Testis (tissue), 3 donors: Measurements from ENCODE around the gene RNF125. TPM values are rescaled to one million over a fixed set of nuclear protein-coding genes. Genes with fewer than 3 reads are reported as not detected.

Experiments used
- DNase-seq: peaks from one replicate; pipeline ENCODE4 v3.0.0-alpha.2; 2019
- H3K27ac ChIP-seq, 2 donors: fragments of 200-600 bp; sonication (generic); one replicate each; pipeline ENCODE4 v1.5.1; 2019
- H3K27me3 ChIP-seq: fragments of 200-600 bp; sonication (generic); one replicate; pipeline ENCODE4 v1.5.1; 2019
- H3K36me3 ChIP-seq: fragments of 200-600 bp; sonication (generic); one replicate; pipeline ENCODE4 v1.5.1; 2017; ENCODE audit warnings: low read depth; ENCODE audit errors: missing control alignments
- H3K4me1 ChIP-seq: fragments of 200-600 bp; sonication (generic); one replicate; pipeline ENCODE4 v1.5.1; 2019
- H3K4me3 ChIP-seq, 2 donors: fragments of 200-600 bp; sonication (generic); one replicate each; pipeline ENCODE4 v1.5.1; 2017 to 2019
- H3K9me3 ChIP-seq: fragments of 200-600 bp; sonication (generic); one replicate; pipeline ENCODE4 v1.5.1; 2017
- CTCF ChIP-seq, 3 experiments: fragments of 450-650 bp in 2 of 3; fragments of 200-600 bp in 1 of 3; sonication (generic) in 1 of 3; IDR thresholded peaks; one replicate each; pipeline ENCODE4 v1.5.1; 2016 to 2019; ENCODE audit warnings: antibody characterized with exemption in 3 of 3, mild to moderate bottlenecking in 2 of 3, moderate library complexity in 1 of 3
- POLR2A ChIP-seq: fragments of 450-650 bp; IDR thresholded peaks from one replicate; pipeline ENCODE4 v1.6.1; 2017; ENCODE audit warnings: antibody characterized with exemption, mild to moderate bottlenecking, moderate library complexity
- WGBS, 2 donors: methylation state at CpG; one replicate each; pipeline ENCODE4 v1.1.5; 2018; 5-methylcytosine and 5-hydroxymethylcytosine counted together
- intact Hi-C: fragments of 100-400 bp; cut with DNase I; formaldehyde crosslinking; loops from one replicate; pipeline ENCODE4 v1.15.1; 2023; ENCODE audit warnings: low total_unique reads
- polyA plus RNA-seq: library from polyadenylated mRNA; stranded (reverse); fragments of 350-450 nt; fragmentation: Illumina TruSeq; extraction: RNeasy Lipid Tissue Mini Kit (QIAGEN cat#74804); gene quantifications from one replicate; pipeline ENCODE4 v1.2.3, GENCODE V29; 2014; ENCODE audit warnings: low read depth, low replicate concordance; ENCODE audit not compliant: insufficient read depth
- total RNA-seq, 2 donors: library from RNA; depleted of rRNA; stranded (reverse); fragments of >200 nt; gene quantifications; one replicate each; pipeline ENCODE4 v1.2.3, GENCODE V29; 2016

The RNF125 gene
- total and polyA plus RNA-seq, 3 donors from 2014 or later: 1.9 to 9.1 (median 2.0) TPM

DNA sequence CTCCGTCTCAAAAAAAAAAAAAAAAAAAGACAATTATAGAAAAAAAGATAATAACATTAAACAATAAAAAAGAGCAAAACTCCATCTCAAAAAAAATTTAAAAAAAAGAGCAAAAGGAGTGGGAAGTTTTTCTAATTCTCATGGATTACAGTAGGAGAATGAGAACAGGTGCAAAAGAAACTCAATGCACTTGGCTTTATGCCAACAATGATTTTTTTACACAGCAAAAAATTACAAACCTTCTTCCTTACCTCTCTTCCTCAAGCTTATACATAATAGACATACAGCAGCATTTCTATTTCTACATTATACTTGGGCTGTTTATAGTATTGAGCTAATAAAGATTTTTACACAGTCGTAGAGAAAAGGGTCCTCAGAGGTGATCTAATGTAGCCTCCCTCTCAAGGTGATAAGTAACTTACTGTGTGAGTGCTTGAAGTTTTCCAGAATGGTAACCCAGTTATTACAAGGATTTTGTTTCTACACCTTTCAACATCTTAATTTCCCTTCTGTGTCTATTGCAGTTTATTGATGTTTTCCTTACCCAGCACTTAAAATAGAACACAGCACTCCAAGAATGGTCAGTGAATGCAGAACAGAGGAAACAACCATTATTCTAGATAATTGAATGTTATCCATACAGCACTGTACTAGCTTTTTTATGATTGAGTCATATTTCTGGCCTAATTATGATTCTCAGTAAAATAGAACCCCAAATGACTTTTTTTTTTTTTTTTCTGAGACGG, 38.2 kb downstream of the RNF125 start:
- Histone ChIP-seq H3K27me3 (no peaks in the 10 kb centered on the region), H3K27ac (no peak overlapping the region), H3K36me3 (no peaks in the 10 kb centered on the region), H3K4me1 (no peaks in the 10 kb centered on the region), H3K9me3 (no peaks in the 10 kb centered on the region), H3K4me3 (no peak overlapping the region)
- 71 to 80% methylated on average over 3 of the region's 3 CpGs for WGBS, 2 donors
- no peak for DNase-seq
- intact Hi-C loops: no loop called here
- no peak for TF ChIP-seq CTCF (IDR thresholded peaks at IDR 0.05)

DNA sequence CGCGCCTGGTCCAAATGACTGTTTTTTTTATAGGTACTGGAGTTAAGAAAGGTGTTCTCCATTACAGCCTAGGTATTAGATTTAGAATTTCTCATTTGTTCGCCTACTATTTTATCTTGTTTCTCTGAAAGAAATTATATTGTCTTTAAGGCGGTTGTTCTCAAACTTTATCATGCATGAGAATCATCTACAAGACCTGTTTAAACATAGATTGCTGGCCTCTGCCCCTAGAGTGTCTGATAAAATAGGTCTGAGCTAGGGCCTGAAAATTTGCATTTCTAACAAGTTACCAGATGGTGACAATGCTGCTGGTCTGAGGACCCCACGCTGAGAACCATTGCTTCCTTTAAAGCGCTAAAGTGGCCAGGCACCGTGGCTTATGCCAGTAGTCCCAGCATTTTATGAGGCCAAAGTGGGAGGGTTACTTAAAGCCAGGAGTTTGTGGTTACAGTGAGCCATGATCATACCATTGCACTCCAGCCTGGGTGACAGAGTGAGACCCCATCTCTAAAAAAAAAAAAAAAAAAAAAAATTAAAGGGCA, 39.1 kb downstream of the RNF125 start:
- intact Hi-C loops: no loop called here
- DNase-seq: no peak
- no peaks in the 10 kb centered on the region for H3K27me3 ChIP-seq
- H3K4me1 ChIP-seq: no peaks in the 10 kb centered on the region
- TF ChIP-seq CTCF (IDR thresholded peaks at IDR 0.05) (no peak), POLR2A (no peak)
- H3K4me3 ChIP-seq: no peak overlapping the region
- H3K9me3 ChIP-seq: no peaks in the 10 kb centered on the region
- no peak overlapping the region for H3K27ac ChIP-seq
- 79 to 85% methylated on average over 7 of the region's 7 CpGs for WGBS, 2 donors
- H3K36me3 ChIP-seq: no peaks in the 10 kb centered on the region

DNA sequence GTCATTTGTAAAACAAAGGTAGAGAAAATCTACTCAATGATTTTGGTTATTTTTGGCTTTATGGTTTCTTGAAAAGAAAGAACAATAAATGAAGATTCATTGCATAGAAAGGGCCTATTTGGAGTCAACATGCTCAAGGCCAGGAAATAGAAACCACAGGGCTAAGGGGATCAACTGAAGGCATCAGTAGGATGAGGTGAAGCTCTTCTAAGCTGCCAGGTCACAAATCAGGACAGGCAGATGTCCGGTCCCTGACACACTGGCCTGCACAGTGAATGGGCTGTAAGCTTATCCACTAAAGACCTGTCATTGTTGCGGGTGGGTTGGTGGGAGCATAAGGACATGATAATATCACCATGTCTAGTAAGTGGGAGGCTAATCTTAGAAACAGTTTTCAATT, 41.4 kb downstream of the RNF125 start:
- intact Hi-C loops: no loop called here
- Histone ChIP-seq H3K27me3 (no peaks in the 10 kb centered on the region), H3K9me3 (no peaks in the 10 kb centered on the region), H3K4me1 (no peaks in the 10 kb centered on the region), H3K4me3 (no peak overlapping the region), H3K36me3 (no peaks in the 10 kb centered on the region), H3K27ac (no peak overlapping the region)
- TF ChIP-seq CTCF (IDR thresholded peaks at IDR 0.05): no peak
- no peak for TF ChIP-seq POLR2A
- no peak for DNase-seq
- WGBS, 2 donors: 91 to 92% methylated on average over 2 of the region's 2 CpGs

- no peak overlapping the region for H3K4me3 ChIP-seq
- no peaks in the 10 kb centered on the region for H3K27me3 ChIP-seq
- intact Hi-C loops: no loop called here
- H3K27ac ChIP-seq: no peak overlapping the region
- H3K9me3 ChIP-seq: no peaks in the 10 kb centered on the region
- no peak for TF ChIP-seq POLR2A
- no peak for TF ChIP-seq CTCF (IDR thresholded peaks at IDR 0.05)
- 93 to 97% methylated on average over 3 of the region's 3 CpGs for WGBS, 2 donors
- H3K36me3 ChIP-seq: no peaks in the 10 kb centered on the region
- no peaks in the 10 kb centered on the region for H3K4me1 ChIP-seq
- no peak for DNase-seq
These were observed 48.9 kb downstream of the RNF125 start for GRCh38 chr18:32067375-32068167.
